H1 (cell line): ENCODE data around the gene AGAP1. TPM values are rescaled to one million over a fixed set of nuclear protein-coding genes. Genes with fewer than 3 reads are reported as not detected.

Source experiments
- E2F6 ChIP-seq: IDR thresholded peaks from 2 replicates; pipeline ENCODE4 v1.6.1; 2012; ENCODE audit warnings: inconsistent platforms
- FOSL1 ChIP-seq: IDR thresholded peaks from 2 replicates; pipeline ENCODE4 v1.6.1; 2011; ENCODE audit warnings: mild to moderate bottlenecking, low read depth, low read length, moderate library complexity; ENCODE audit not compliant: insufficient read depth
- JUN ChIP-seq: IDR thresholded peaks from 2 replicates; pipeline ENCODE4 v1.6.1; 2011; ENCODE audit warnings: low read depth, mild to moderate bottlenecking, improper control_type of control experiment, low read length
- MAFK ChIP-seq: IDR thresholded peaks from 2 replicates; pipeline ENCODE4 v1.6.1; 2012; ENCODE audit warnings: low read depth, mild to moderate bottlenecking, improper control_type of control experiment, low read length
- RXRA ChIP-seq: IDR thresholded peaks from 2 replicates; pipeline ENCODE4 v1.6.1; 2011; ENCODE audit warnings: low read depth, mild to moderate bottlenecking, low read length, moderate library complexity; ENCODE audit not compliant: insufficient read depth
- TBP ChIP-seq: IDR thresholded peaks from 2 replicates; pipeline ENCODE4 v1.6.1; 2011; ENCODE audit warnings: low read depth, low read length, improper control_type of control experiment
- ZNF274 ChIP-seq: IDR thresholded peaks from 2 replicates; pipeline ENCODE4 v1.7.0; 2012; ENCODE audit warnings: low read length, borderline replicate concordance; ENCODE audit errors: extremely low read depth
- polyA plus RNA-seq, 7 experiments: library from polyadenylated mRNA; depleted of rRNA in 3 of 7; stranded (reverse) in 5 of 7; unstranded in 2 of 7; fragments of >200 nt in 5 of 7; fragments of 200-250 nt in 2 of 7; gene quantifications; 1 replicate in 5 of 7; 2 replicates in 1 of 7; 4 replicates in 1 of 7; pipeline versions ENCODE4 v1.2.1 to v1.2.3, GENCODE V29; 2011 to 2013; ENCODE audit warnings: missing spikeins in 2 of 7, mixed read lengths in 2 of 7
- total RNA-seq: library from RNA; stranded (reverse); fragmentation: NEBNext Ultra II Directional; extraction: Animal tissue kit (Norgen Biotek cat#: 25700); gene quantifications from 2 replicates; pipeline ENCODE4 v1.2.1, GENCODE V29; 2021
- TF ChIP-seq, protein P1 (sequence below), 3 experiments: IDR thresholded peaks; 1 replicate in 2 of 3; 2 replicates in 1 of 3; pipeline versions ENCODE4 v1.5.1 to v1.6.1; 2011; ENCODE audit warnings: low read length in 3 of 3, mild to moderate bottlenecking in 3 of 3, inconsistent platforms in 2 of 3, low read depth in 1 of 3, moderate library complexity in 1 of 3; ENCODE audit not compliant: insufficient read depth in 1 of 3; ENCODE audit errors: control extremely low read depth in 1 of 3
- TF ChIP-seq, protein P2 (sequence below): IDR thresholded peaks from 2 replicates; pipeline ENCODE4 v1.6.1; 2011; ENCODE audit warnings: low read depth, mild to moderate bottlenecking, low read length; ENCODE audit not compliant: insufficient read depth

The AGAP1 gene
- total and polyA plus RNA-seq, 2 of the 8 experiments (the other 6 are each of a cell fraction or from before 2014, with no cell fraction given), result 18.1 to 39.4 TPM

- TF ChIP-seq, protein P1, sequence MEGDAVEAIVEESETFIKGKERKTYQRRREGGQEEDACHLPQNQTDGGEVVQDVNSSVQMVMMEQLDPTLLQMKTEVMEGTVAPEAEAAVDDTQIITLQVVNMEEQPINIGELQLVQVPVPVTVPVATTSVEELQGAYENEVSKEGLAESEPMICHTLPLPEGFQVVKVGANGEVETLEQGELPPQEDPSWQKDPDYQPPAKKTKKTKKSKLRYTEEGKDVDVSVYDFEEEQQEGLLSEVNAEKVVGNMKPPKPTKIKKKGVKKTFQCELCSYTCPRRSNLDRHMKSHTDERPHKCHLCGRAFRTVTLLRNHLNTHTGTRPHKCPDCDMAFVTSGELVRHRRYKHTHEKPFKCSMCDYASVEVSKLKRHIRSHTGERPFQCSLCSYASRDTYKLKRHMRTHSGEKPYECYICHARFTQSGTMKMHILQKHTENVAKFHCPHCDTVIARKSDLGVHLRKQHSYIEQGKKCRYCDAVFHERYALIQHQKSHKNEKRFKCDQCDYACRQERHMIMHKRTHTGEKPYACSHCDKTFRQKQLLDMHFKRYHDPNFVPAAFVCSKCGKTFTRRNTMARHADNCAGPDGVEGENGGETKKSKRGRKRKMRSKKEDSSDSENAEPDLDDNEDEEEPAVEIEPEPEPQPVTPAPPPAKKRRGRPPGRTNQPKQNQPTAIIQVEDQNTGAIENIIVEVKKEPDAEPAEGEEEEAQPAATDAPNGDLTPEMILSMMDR (IDR thresholded peaks at IDR 0.05; ENCODE audit: control extremely low read depth in 1 of 3, insufficient read depth in 1 of 3, low read depth in 1 of 3, low read length in 3 of 3), result no peak
- TF ChIP-seq JUN (no peak), E2F6 (no peak), FOSL1 (no peak), ZNF274 (no peak), RXRA (no peak), TBP (no peak), MAFK (no peak)
- TF ChIP-seq, protein P2, sequence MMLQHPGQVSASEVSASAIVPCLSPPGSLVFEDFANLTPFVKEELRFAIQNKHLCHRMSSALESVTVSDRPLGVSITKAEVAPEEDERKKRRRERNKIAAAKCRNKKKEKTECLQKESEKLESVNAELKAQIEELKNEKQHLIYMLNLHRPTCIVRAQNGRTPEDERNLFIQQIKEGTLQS, result no peak
Measured at GRCh38 chr2:235515364-235515742, 21.5 kb downstream of the AGAP1 start (continued).
